NCI-H146 treated with DMSO at 0.1 percent for 48 hours (cell line): ENCODE data around the gene NAALADL2.
"Not testable (repeated sequence)": the region's sequence is repeated elsewhere in the genome, so short reads cannot be mapped to it uniquely, and the experiment has no call there.

ENCODE experiments used
- DNase-seq: peaks from one replicate; lab custom pipeline; 2025; ENCODE audit not compliant: unreplicated experiment; lab: John Stamatoyannopoulos, UW

Gene NAALADL2

DNA sequence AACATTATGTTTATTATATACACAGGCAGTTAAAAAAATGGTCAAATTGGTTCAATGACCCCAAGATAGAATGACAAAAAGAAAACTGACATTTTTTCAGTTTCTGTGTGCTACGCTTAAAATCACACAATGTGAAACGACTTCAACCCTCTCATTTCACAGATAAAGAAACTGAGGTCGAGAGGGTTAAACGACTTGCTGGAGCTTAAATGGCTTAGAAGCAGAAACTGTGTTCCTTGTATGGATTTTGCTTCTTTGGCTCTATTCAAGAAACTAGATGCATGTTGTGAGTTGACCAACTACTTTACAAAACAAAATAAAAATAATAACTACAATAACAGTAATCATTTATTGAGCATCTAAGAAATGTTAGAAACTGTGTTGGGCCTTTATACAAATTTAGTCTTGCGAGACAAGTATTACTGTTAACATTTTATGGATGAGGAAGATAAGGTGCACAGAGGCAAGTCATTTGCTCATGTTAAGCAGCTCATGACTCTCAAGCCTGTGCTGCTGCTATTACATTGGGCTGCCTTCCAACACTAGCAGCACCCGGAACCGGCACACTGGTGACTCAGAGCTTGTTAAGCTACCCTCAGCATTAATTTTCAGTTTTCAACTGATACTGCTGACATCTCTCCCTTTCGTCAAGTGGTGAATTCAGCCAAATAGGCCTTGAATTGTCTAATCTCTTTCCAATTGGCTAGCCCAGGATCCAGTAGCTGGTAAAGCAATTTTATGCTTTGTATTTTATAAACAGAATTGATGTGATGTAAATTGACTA, 487.6 kb downstream of the NAALADL2 start:
- DNase-seq = no peak

DNA sequence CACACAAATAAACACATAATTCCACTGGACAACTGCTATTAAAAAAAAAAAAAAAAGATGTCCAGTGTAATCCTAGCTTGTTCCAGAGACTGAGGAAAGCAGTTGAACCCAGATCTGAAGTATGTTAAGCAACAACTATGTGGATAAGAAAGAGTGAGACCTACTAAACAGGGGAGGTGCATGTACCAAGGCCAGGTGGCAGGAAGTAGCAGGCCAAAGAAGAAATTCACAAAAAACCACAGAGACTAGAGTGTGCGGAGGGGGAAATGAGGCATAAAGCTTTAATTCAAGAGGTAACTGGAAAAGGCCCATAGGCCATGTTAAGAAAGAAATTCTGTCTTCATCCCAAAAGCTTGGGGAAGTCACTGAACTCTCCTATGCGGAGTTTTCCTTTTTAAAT, 490.0 kb downstream of the NAALADL2 start:
- no peak for DNase-seq

DNA sequence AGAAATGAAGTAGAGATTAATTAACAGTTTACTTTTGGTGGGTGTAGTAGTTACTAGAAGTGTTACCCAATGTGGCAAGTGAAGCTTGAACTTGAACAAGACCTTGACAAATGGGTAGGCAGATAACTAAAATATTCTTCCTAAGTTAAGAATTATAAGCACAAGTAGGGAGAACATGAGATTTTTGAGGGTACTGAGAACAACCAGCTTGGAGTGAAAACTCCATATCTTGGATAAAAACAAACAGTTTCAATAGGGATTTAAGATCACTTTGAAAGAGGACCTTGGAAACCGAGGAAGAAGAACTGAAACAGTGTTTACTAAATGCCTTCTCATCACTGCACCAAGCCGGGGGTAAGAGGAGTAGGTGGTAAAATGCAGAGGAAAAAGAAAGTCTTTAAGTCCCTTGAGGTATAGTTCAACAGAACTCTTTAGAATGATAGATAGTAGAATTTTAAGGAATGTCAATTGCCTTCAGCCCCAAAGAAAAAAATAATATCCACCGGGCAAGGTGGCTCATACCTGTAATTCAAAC, 496.7 kb downstream of the NAALADL2 start:
- no peak for DNase-seq

DNA sequence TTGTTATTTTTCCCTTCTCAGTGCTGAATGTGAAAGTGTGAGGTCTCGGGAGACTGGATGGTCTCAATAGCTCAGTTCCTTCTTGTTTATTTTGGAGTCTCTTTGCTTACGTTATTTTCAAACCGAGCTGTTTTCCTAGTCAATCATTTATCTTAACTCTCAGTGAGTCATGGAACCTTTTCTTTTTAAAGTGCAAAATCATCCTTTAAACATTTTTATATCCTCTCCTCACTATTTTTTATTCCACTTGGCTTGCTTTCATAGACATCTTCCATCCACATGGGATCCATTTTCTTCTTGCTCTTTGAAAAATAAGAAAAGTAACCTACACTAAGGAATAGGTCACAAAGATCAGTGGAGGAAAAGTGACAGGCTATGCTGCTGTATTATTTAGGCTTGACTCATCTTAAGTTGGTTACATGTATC, 497.8 kb downstream of the NAALADL2 start:
- DNase-seq = no peak

DNA sequence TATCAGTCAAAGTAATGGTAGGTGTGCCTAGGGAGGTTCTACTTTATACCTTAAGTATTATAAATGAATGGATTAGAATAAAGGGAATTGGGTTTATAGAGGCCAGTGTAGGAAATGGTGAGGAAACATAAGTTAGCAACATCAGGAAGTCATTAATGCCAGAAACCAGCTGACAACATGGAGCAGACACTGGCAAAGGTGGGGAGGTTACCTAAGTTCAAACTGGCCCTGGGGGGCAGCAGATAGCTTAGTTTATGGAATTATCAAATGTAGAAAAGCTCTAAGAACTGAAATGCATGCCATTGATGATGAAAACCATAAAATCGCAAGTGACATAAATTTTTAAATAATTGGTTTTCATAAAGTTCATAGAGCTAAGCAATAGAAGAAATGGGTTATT, 498.6 kb downstream of the NAALADL2 start:
- no peak for DNase-seq

DNA sequence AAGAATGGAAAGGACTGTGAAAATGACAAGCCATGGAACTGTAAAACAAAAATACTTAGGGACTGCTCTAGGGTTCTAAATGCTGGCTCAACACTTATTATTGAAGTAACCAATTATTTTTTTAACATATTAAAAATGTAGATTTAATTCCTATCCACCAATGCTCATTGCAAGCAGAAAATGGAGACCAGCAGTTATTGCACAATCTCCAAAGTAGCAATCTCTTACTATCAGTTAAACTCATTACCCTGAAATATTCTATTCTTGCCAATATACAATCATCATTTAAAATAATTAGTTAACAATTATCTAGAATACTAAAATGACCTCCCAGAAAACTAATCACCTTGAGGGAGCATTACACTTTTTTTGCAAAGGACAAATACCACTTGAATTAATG, 499.8 kb downstream of the NAALADL2 start:
- DNase-seq = no peak

DNA sequence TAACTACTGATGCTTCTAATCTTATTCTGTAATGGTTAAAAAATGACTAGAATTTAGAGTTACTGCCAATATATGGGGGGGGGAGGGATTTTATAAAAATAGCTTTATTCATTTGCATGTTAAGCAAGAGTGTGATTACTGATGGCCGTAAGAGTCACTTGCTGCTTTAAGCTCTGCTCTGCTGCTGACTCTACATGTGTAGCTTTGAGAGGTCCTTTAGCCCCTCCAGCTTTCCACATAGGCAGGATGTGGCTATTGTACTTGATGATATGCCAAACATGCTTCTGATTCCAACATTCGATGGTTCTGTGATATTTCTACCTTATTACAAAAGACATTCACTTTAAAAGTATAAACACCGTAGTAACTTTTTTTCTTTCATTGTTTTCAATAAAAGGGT, 511.3 kb downstream of the NAALADL2 start:
- not testable (repeated sequence) for DNase-seq

DNA sequence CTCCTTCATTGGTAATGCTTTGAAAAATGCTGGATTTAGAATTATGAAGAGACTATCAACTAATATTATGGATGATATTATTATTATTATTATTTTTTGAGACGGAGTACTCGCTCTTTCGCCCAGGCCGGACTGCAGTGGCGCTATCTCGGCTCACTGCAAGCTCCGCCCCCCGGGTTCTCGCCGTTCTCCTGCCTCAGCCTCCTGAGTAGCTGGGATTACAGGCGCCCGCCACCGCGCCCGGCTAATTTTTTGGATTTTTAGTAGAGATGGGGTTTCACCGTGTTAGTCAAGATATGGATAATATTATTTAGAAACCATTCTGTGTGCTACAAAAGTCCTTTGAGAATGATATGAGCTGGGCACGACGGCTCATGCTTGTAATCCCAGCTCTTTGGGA, 512.1 kb downstream of the NAALADL2 start:
- not testable (repeated sequence) for DNase-seq

DNA sequence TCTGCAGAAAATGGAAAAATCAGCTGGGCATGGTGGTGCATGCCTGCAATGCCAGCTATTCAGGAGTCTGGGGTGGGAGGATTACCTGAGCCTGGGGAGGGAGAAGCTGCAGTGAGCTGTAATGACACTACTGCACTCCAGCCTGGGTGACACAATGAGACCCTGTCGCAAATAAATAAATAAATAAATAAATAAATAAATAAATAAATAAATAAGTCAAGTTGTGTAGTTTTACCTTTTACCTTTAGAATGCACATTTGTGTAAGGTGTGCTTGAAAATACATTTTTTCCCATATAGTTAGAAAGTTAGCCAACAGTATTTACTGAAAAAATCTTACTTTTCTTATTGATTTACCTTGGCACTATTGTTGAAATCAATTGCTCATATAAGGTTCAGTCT, 515.6 kb downstream of the NAALADL2 start:
- DNase-seq = no peak

DNA sequence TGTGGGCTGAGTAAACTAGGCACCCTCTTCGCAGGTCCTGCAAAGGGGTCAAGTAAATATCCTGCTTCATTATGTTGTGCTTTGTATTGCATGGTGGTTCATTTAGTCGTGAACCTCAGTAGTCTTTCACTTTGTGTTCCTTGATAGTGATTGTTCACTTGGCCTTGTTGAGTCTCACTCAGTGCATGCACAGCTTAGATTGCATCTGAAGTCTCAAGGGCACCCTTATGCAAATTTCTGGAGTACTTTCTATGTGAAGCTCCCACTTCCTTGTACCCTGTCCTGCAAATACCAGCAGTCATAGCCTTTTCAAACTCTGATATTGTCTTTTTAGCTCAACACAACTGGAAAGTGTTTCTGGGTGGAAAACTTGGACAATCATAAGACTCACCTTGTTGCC, 519.2 kb downstream of the NAALADL2 start:
- no peak for DNase-seq

DNA sequence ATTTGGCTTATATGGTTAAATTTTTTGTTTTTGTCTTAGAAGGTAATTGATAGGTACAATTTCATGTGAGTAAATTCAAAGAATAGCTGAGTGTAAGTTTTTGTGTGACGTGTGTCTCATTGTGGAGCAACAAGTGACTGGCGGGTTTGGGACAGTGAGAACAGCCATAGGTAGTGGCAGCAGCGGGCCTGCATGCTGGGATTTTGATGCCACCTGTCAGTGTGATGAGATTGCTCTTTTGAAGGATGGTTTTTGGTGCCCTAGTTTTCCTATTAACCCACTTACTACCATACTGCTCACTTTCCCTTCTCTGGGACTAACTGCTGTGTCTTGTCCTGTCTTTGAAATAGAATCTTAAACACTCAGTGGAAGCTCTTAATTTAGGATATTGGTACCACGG, 522.6 kb downstream of the NAALADL2 start:
- no peak for DNase-seq

DNA sequence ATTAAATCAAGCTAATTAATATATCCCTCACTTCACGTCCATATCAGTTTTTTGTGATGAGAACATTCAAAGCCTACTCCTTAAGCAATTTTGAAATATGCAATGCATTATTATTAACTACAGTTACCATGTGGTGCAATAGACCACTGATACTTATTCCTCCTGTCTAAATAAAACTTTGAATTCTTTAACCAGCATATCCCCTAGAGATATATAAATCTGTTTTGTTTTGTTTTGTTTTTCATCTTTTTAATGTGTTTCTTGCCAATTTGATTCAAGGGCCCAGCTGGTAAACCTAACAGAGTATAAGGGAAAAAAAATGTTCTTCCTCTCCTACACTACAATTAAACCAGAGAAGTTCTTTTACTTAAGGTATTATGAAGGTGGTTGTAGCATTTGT, 524.2 kb downstream of the NAALADL2 start:
- no peak for DNase-seq

DNA sequence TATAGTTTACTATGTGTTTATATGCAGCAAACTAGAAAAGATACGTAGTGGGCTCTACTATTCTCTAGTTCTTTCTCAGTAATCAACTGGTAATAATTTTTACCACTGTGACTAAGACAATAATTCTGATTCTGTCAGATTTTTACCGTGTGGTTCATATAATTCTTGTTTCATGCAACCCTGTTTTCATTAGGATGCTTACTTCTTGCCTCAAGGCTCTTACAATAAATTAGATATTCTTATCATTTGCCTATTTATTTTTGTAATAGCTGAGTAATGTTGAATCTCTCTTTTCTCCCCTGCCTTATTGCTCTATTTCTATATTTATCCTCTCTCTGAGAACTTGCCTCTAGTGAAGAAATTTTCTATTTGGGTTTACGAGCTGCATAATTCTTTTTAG, 524.7 kb downstream of the NAALADL2 start:
- DNase-seq = no peak

DNA sequence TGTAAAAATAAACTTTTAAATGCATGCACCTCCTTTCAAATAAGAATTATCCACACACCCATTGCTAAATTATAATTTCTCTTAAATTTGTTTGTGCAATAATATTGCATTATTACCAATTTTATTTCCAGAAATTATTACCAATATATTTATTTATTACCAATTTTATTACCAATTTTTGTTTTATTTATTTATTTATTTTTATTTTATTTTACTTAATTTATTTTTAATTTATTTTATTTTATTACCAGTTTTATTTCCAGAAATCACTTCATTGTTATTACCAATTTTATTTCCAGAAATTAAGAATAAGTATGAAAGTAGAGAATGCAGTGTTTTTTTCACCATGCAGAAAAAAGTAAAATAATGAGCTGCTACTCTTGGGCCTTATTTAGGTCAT, 525.4 kb downstream of the NAALADL2 start:
- no peak for DNase-seq

DNA sequence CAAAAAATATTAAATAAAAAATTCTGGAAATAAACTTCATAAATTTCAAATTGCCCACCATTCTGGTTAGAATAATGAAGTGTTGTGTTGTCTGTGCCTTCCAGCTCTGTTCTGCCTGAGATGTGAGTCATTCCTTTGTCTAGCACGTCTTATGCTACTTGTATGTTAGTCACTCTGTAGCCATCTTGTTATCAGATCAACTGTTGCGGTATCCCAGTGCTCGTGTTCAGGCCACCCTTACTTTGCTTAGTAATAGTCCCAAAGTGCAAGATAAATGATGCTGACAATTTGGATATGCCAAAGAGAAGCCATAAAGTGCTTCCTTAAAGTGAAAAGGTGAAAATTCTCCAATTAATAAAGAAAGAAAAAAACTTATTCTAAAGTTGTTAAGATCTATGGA, 527.5 kb downstream of the NAALADL2 start:
- DNase-seq = no peak

DNA sequence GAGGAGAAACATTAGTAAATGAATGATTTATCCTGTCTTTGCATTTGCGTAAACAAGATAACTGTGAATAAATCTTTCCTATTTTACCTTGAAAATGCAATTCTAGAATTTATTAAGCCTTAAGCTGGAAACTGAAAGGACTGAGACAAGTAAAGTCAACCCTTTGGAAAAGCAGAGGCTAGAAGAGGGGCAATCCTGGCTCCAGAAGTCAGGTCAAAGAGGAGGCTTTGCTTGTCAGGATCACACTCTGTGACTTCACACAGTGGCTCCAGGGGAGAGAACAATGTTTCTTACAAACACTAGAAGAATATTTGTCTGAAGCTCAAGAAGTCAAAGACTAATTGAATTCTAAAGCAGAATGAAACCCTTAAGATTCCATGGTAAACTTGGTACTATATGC, 530.4 kb downstream of the NAALADL2 start:
- DNase-seq = no peak

DNA sequence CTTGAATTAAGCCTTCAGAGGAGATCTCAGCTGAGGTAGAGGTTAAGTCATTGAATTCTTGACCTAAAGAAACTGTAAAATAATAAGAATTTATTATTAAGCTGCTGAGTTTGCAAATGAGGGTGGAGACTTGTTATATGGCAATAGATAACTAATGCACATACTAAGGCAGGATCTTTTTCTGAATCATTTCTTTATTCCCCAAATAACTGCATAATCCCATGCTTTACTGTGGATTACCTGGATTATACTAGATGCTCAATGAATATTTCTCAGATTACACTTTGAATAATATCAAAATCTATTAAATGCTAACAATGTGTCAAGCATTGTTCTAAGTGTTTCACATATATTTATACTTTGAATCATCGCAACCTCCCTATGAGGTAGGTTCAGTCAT, 532.5 kb downstream of the NAALADL2 start:
- DNase-seq = no peak

DNA sequence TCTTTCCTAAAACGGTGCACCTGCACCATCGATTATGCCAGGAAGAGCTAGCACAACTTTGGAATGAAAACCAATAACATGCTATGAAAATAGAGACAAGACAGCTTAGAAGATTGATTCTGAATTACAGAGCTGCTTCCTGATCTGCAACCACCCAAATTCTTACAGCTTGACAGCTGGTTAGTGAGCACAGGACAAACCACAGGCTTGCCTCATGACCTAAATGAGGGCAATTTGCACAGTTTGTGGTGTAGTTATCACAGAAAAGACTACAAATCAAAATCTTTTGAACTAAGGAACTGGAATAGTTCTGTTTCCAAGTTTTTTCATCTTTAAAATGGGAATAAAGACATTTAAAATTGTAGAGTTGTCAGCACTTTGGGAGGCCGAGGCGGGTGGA, 533.5 kb downstream of the NAALADL2 start:
- DNase-seq = no peak

DNA sequence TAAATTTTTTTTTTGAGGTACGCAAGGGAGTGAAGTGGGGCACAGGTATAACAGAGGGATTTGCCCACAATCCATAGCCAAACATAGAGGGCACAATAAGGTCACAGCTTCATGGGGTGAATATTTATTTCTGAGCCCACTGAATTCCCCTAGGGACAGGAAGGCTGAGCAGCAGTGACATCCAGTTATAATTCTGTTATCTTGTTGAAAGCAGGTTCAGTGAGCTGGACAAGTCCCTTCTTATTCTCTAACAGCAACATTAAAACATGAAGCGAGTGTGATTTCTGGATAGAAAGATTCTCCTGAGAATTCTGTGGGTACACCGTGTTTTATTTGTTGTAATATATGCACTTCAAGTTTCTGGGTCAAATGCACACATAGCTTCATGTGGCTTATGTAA, 538.2 kb downstream of the NAALADL2 start:
- no peak for DNase-seq

DNA sequence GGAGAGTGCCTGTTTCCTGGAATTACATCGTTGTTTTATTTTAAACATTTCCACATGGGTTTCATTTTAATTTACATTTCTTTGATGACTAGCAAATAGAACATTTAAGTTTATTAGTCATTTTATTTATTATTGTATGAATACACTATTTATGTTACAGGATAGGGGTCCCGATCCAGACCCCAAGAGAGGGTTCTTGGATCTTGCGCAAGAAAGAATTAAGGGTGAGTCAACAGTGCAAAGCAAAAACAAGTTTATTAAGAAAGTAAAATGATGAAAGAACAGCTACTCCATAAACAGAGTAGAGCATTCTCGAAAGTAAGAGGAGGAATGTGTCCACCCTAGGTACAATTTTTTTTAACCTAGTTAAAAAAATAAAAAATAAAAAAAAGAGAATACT, 539.5 kb downstream of the NAALADL2 start:
- no peak for DNase-seq

DNA sequence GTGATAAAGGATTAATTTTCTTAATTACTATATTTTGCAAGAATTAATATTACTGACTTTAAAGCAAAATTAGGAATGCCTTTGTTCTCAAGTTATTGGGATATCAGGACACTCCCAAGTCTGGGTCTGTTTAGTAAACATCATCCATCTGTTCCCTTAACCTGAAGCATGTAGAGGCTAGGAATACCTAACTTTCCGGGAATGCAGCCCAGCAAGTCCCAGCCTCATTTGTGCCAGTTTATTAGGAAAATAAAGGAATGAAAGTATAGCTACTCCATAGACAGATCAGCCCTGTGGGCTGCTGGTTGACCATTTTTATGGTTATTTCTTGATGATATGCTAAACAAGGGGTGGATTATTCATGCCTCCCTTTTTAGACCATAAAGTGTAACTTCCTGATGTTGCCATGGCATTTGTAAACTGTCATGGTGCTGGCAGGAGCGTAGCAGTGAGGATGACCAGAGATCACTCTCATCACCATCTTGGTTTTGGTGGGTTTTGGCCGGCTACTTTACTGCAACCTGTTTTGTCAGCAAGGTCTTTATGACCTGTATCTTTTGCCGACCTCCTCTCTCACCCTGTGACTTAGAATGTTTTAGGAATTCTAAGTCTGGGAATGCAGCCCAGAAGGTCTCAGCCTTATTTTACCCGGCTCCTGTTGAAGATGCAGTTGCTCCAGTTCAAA, 540.2 kb downstream of the NAALADL2 start:
- DNase-seq = no peak

DNA sequence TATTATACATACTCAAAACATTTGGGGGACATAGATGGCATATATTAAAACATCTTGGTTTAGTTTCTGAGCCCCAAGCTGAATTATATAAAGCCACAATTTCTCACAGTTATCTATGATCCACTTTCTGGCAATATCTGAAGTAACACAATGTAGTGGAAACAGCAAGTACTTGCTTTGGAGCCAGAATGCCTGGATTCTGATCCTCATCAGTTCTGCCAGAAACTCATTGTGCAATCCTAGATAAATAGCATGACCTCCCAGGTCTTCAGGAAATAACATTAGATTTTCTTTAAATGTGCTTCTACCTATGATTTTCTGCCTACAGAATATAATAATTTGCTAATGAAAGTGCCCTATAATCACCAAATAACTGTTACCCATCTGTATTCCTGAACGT, 544.9 kb downstream of the NAALADL2 start:
- no peak for DNase-seq
